NCI-H2227 treated with DMSO at 0.1 percent for 48 hours (cell line): Measurements from ENCODE around the gene SLC39A7.

Experiments used
- DNase-seq: peaks from one replicate; lab custom pipeline; 2025; lab: John Stamatoyannopoulos, UW

The SLC39A7 gene

GRCh38 chr6:33236852-33237251, 36.2 kb downstream of the SLC39A7 start:
- no peak for DNase-seq

DNA sequence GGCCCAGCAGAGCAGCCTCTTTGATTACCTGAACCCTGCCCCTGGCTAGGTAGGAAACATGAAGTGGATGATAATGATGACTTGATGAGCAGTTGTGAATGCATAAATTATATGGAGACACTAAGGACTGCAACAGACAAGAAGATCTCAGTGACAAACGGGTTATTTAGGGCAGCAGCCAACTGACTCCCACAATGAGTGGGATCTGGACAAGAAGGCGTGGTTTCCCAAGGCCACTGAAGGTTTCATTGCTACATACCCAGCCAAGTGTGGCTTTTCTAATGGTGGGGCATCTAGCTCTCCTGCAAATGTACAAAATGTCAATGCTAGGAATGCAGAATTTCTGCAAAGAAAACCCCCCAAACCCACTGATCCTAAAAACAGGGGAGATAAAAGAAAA, 37.1 kb downstream of the SLC39A7 start:
- DNase-seq = no peak

- no peak for DNase-seq
Measured at GRCh38 chr6:33241968-33242367, 41.3 kb downstream of the SLC39A7 start.

DNA sequence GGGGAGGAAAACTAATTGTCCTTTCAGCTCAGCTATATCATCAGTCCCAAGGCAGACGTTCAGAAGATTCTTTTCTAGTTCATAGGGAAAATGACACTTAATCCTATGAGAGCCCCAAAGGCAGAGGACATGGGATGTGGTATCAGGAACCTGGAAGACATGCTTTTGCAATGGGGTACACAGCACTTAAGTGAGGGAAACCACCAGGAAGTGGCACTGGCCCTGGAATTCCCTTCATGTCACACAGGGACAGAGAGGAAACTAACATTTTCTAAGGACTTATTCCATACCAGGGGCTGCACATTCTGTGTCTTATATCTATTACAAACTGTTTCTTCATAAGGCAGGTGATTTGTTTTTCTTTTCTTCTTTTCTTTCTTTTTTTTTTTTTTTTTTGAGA, 42.8 kb downstream of the SLC39A7 start:
- no peak for DNase-seq

DNA sequence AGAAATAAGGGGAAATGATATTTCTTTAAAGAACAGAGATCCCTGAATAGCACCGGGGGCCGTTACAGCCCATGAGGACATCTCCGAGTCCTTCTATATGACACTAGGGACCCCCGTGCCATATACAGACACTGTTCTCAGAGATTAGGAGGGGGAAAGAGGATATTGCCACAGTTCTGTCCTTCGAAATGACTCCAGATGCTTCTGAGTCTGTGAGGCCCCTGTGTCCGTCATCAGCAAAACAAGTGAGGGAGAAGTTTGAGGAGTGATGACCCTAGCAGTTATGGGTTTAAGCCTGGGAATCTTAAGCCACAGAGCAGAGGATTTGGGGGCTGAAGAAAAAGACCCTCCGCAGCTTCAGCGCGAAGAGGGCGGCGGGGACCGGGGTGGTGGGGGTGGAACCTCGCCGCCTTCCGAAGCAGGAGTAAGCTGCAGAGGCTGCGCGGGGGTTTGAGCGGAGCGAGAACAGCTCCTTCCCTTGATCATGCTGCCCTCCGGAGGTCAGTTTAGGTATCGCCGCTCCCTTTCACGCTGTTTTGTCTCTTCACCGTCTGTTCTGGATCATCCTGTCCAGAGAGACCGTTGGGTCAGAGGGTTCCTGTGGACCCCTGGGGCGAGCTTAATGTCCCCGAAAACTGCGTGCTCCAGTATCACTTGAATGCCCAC, 47.4 kb downstream of the SLC39A7 start:
- peak; percentile 94 for DNase-seq

GRCh38 chr6:33248643-33248931, 47.9 kb downstream of the SLC39A7 start:
- DNase-seq = no peak

DNA sequence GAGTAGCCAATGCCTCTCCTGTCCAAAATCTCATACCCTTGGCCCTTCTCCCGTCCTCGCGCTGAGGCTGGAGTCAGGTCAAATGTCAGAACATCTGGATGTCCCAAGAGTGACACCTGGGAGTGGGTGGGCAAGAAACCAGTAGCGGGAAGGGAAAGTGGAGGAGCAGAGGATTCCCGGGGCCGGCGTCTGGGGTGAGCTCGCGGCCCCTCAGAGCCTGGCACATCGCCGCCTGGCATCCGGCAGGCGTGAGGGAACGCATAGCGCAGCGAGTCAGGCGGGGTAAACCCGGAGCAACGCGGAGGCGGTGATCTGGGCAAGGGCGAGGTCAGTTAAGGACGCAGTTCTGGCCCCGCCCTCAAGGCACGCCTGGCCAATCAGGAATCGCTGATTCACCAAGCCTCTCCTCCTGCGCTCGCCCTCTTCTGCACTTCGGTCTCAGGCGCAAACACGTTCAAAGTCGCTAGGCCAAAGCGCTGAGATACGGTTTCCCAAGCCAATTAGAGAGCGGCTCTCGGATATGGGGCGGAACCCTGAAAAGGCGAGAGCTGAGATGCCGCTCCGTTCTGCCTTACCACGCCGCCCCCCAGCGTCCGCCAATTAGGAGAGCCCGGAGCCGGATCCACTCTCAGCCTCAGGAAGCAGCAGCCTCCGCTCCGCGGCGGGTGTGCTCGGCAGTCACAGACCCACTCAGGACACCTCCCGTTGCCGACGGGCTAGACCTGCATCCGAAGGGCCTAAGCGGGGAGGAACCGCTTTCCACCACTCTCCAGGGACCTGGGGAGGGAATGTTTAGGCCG, 48.5 kb downstream of the SLC39A7 start:
- DNase-seq = peak; percentile 99

GRCh38 chr6:33249732-33250630, 49.3 kb downstream of the SLC39A7 start:
- peak; percentile 66 for DNase-seq

GRCh38 chr6:33250731-33251130, 50.1 kb downstream of the SLC39A7 start:
- no peak for DNase-seq

DNA sequence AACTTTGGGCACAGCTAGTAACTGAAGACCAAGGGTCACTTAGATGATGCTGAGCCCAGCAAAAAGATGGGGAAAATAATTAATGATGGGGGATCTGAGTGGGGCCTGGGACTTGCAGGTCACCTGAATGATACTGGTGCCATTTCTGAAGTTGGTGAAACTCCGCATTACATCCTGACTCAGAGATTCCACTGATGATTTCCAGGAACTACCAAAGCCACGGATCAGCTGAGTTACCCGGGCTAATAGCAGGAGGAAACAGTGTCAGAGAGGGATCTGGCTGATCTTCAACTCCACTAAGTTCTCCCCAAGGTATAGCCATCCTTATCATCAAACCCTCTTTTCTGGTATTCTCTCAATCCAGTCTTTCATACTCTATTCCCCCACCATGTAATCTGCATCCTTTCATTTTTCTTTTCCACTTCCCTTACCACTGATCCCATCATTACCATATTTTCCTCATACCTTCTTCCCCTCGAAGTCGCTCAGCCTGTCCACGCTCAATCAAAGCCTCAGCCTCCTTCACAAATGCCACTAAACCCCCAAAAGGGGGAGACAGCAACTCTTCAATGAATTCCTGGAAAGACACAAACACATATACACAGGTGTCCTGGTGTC, 50.8 kb downstream of the SLC39A7 start:
- DNase-seq = no peak

- DNase-seq = no peak
Measured at GRCh38 chr6:33252759-33253158, 52.1 kb downstream of the SLC39A7 start.
